HepG2 (cell line): ENCODE results near the gene FN1. TPM values are rescaled to one million over a fixed set of nuclear protein-coding genes. Genes with fewer than 3 reads are reported as not detected.

Experiments used
- ATAD3A ChIP-seq: sonication (generic); formaldehyde crosslinking; IDR thresholded peaks from 2 replicates; pipeline ENCODE4 v1.4.0; 2020; ENCODE audit warnings: missing genetic modification reagents
- EP300 ChIP-seq, 3 experiments: sonication (generic) in 1 of 3; formaldehyde crosslinking in 1 of 3; IDR thresholded peaks; 2 replicates each; pipeline versions ENCODE4 v1.5.1 to v1.6.1; 2011 to 2020; ENCODE audit warnings: low read depth in 2 of 3, low read length in 2 of 3, borderline replicate concordance in 1 of 3, improper control_type of control experiment in 1 of 3, mild to moderate bottlenecking in 1 of 3, missing genetic modification reagents in 1 of 3, moderate library complexity in 1 of 3
- HES4 ChIP-seq: sonication (generic); formaldehyde crosslinking; IDR thresholded peaks from 2 replicates; pipeline ENCODE4 v1.9.0; 2021; ENCODE audit warnings: mild to moderate bottlenecking, missing genetic modification reagents, borderline replicate concordance
- MTF1 ChIP-seq: sonication (generic); formaldehyde crosslinking; IDR thresholded peaks from 2 replicates; pipeline ENCODE4 v1.5.0; 2020; ENCODE audit warnings: missing genetic modification reagents
- ZFP62 ChIP-seq: sonication (generic); formaldehyde crosslinking; IDR thresholded peaks from 2 replicates; pipeline ENCODE4 v1.4.0; 2020; ENCODE audit warnings: missing genetic modification reagents
- ZFX ChIP-seq: sonication (generic); formaldehyde crosslinking; IDR thresholded peaks from 2 replicates; pipeline ENCODE4 v1.4.0; 2020; ENCODE audit warnings: mild to moderate bottlenecking, low read depth, missing genetic modification reagents, moderate library complexity
- ZNF441 ChIP-seq: sonication (generic); formaldehyde crosslinking; IDR thresholded peaks from 2 replicates; pipeline ENCODE4 v1.7.0; 2021; ENCODE audit warnings: missing genetic modification reagents, borderline replicate concordance
- ZNF572 ChIP-seq: sonication (generic); formaldehyde crosslinking; IDR thresholded peaks from 2 replicates; pipeline ENCODE4 v1.5.1; 2020; ENCODE audit warnings: mild to moderate bottlenecking, missing genetic modification reagents
- polyA plus RNA-seq, 8 experiments: library from polyadenylated mRNA; depleted of rRNA in 3 of 8; stranded (reverse) in 7 of 8; unstranded in 1 of 8; fragments of >200 nt; fragmentation: Illumina TruSeq in 4 of 8; extraction: Trizol in 4 of 8; gene quantifications; 2 replicates each; pipeline versions ENCODE4 v1.2.1 to v1.2.3, GENCODE V29; 2011 to 2016; ENCODE audit warnings: low read depth in 4 of 8, missing spikeins in 1 of 8, mixed read lengths in 1 of 8; ENCODE audit not compliant: insufficient read depth in 1 of 8
- total RNA-seq, 5 experiments: library from RNA; depleted of rRNA; stranded (reverse); fragments of >200 nt; fragmentation: Illumina TruSeq; extraction: Trizol; gene quantifications; 2 replicates each; pipeline ENCODE4 v1.2.3, GENCODE V29; 2016; ENCODE audit warnings: low read depth in 1 of 5
- TF ChIP-seq, protein P1 (sequence below): sonication (generic); formaldehyde crosslinking; IDR thresholded peaks from 2 replicates; pipeline ENCODE4 v1.5.1; 2020; ENCODE audit warnings: mild to moderate bottlenecking, missing genetic modification reagents, moderate library complexity
- TF ChIP-seq, protein P2 (sequence below), 2 experiments: fragments of 450-650 bp in 1 of 2; sonication (generic) in 1 of 2; formaldehyde crosslinking; IDR thresholded peaks; 2 replicates each; pipeline versions ENCODE4 v1.5.0 to v1.8.0; 2020 to 2022; ENCODE audit warnings: mild to moderate bottlenecking in 1 of 2, missing genetic modification reagents in 1 of 2
- TF ChIP-seq, protein P3 (sequence below): sonication (generic); formaldehyde crosslinking; IDR thresholded peaks from 2 replicates; pipeline ENCODE4 v1.4.0; 2020; ENCODE audit warnings: missing genetic modification reagents
- TF ChIP-seq, protein P4 (sequence below): sonication (generic); formaldehyde crosslinking; IDR thresholded peaks from 2 replicates; pipeline ENCODE4 v1.5.0; 2020; ENCODE audit warnings: missing genetic modification reagents
- TF ChIP-seq, protein P5 (sequence below), 2 experiments: sonication (generic) in 1 of 2; formaldehyde crosslinking in 1 of 2; IDR thresholded peaks; 2 replicates each; pipeline versions ENCODE4 v1.4.0 to v1.6.1; 2018 to 2020; ENCODE audit warnings: missing genetic modification reagents in 2 of 2, borderline replicate concordance in 1 of 2, low read depth in 1 of 2, mild to moderate bottlenecking in 1 of 2, missing biosample characterization in 1 of 2
- TF ChIP-seq, protein P6 (sequence below): sonication (generic); formaldehyde crosslinking; IDR thresholded peaks from 2 replicates; pipeline ENCODE4 v1.5.1; 2020; ENCODE audit warnings: mild to moderate bottlenecking, missing genetic modification reagents, moderate library complexity

FN1 gene
- total and polyA plus RNA-seq, 2 of the 13 experiments (the other 11 are each of a cell fraction or from before 2014, with no cell fraction given) = 1,847 to 6,471 TPM

DNA sequence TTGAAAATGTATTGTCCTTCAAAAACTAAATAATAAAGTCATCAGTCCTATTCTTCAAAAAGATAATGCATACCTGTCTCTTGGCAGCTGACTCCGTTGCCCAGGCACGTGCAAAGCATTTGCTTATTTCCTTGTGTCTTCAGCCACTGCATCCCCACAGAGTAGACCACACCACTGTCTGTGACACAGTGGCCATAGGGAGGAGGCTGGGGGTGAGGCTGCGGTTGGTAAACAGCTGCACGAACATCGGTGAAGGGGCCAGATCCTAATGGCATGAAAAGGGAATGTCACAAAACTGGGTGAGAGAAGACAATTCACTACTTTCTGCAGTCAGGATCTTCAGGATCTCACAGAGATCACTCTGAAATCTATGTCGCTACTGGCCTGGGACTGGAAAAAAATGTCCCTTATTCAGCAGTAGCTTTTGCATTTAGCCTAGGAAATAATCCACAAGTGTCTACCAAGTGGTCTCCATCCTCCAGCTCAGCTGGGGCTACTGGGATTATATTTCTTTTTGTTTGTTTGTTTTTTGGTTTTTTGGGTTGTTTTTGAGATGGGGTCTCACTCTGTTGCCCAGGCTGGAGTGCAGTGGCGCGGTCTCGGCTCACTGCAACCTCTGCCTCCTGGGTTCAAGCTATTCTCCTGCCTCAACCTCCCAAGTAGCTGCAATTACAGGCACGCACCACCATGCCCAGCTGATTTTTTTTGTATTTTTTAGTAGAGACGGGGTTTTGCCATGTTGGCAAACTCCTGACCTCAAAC is 10.7 kb downstream of the FN1 start (continued):
- no peak for TF ChIP-seq MTF1
- no peak for TF ChIP-seq ZFX (CRISPR knock-in tag)
- TF ChIP-seq, protein P1, sequence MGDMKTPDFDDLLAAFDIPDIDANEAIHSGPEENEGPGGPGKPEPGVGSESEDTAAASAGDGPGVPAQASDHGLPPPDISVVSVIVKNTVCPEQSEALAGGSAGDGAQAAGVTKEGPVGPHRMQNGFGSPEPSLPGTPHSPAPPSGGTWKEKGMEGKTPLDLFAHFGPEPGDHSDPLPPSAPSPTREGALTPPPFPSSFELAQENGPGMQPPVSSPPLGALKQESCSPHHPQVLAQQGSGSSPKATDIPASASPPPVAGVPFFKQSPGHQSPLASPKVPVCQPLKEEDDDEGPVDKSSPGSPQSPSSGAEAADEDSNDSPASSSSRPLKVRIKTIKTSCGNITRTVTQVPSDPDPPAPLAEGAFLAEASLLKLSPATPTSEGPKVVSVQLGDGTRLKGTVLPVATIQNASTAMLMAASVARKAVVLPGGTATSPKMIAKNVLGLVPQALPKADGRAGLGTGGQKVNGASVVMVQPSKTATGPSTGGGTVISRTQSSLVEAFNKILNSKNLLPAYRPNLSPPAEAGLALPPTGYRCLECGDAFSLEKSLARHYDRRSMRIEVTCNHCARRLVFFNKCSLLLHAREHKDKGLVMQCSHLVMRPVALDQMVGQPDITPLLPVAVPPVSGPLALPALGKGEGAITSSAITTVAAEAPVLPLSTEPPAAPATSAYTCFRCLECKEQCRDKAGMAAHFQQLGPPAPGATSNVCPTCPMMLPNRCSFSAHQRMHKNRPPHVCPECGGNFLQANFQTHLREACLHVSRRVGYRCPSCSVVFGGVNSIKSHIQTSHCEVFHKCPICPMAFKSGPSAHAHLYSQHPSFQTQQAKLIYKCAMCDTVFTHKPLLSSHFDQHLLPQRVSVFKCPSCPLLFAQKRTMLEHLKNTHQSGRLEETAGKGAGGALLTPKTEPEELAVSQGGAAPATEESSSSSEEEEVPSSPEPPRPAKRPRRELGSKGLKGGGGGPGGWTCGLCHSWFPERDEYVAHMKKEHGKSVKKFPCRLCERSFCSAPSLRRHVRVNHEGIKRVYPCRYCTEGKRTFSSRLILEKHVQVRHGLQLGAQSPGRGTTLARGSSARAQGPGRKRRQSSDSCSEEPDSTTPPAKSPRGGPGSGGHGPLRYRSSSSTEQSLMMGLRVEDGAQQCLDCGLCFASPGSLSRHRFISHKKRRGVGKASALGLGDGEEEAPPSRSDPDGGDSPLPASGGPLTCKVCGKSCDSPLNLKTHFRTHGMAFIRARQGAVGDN (CRISPR knock-in tag) = peak; percentile 49
- TF ChIP-seq, protein P2, sequence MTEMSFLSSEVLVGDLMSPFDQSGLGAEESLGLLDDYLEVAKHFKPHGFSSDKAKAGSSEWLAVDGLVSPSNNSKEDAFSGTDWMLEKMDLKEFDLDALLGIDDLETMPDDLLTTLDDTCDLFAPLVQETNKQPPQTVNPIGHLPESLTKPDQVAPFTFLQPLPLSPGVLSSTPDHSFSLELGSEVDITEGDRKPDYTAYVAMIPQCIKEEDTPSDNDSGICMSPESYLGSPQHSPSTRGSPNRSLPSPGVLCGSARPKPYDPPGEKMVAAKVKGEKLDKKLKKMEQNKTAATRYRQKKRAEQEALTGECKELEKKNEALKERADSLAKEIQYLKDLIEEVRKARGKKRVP (CRISPR knock-in tag; IDR thresholded peaks at IDR 0.05) = no peak
- TF ChIP-seq ZNF572 = no peak
- TF ChIP-seq HES4 (CRISPR knock-in tag) = no peak
- TF ChIP-seq ZFP62 (CRISPR knock-in tag) = no peak
- TF ChIP-seq, protein P3, sequence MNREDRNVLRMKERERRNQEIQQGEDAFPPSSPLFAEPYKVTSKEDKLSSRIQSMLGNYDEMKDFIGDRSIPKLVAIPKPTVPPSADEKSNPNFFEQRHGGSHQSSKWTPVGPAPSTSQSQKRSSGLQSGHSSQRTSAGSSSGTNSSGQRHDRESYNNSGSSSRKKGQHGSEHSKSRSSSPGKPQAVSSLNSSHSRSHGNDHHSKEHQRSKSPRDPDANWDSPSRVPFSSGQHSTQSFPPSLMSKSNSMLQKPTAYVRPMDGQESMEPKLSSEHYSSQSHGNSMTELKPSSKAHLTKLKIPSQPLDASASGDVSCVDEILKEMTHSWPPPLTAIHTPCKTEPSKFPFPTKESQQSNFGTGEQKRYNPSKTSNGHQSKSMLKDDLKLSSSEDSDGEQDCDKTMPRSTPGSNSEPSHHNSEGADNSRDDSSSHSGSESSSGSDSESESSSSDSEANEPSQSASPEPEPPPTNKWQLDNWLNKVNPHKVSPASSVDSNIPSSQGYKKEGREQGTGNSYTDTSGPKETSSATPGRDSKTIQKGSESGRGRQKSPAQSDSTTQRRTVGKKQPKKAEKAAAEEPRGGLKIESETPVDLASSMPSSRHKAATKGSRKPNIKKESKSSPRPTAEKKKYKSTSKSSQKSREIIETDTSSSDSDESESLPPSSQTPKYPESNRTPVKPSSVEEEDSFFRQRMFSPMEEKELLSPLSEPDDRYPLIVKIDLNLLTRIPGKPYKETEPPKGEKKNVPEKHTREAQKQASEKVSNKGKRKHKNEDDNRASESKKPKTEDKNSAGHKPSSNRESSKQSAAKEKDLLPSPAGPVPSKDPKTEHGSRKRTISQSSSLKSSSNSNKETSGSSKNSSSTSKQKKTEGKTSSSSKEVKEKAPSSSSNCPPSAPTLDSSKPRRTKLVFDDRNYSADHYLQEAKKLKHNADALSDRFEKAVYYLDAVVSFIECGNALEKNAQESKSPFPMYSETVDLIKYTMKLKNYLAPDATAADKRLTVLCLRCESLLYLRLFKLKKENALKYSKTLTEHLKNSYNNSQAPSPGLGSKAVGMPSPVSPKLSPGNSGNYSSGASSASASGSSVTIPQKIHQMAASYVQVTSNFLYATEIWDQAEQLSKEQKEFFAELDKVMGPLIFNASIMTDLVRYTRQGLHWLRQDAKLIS (CRISPR knock-in tag) = peak; percentile 98
- TF ChIP-seq, protein P4, sequence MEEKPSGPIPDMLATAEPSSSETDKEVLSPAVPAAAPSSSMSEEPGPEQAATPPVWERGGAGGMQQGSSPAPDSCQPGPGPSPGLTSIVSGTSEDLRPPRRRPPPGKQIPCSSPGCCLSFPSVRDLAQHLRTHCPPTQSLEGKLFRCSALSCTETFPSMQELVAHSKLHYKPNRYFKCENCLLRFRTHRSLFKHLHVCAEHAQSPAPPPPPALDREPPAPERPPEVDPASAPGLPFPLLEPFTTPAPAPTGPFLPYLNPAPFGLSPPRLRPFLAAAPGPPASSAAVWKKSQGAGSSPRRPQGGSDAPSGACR (CRISPR knock-in tag) = no peak
- TF ChIP-seq EP300 (IDR thresholded peaks at IDR 0.05; ENCODE audit: low read depth in 2 of 2, low read length in 2 of 2) = no peak
- no peak; the same call in 1 of the 2 replicates for TF ChIP-seq EP300 (CRISPR knock-in tag; IDR thresholded peaks at IDR 0.05; ENCODE audit: borderline replicate concordance)
- TF ChIP-seq, protein P5, sequence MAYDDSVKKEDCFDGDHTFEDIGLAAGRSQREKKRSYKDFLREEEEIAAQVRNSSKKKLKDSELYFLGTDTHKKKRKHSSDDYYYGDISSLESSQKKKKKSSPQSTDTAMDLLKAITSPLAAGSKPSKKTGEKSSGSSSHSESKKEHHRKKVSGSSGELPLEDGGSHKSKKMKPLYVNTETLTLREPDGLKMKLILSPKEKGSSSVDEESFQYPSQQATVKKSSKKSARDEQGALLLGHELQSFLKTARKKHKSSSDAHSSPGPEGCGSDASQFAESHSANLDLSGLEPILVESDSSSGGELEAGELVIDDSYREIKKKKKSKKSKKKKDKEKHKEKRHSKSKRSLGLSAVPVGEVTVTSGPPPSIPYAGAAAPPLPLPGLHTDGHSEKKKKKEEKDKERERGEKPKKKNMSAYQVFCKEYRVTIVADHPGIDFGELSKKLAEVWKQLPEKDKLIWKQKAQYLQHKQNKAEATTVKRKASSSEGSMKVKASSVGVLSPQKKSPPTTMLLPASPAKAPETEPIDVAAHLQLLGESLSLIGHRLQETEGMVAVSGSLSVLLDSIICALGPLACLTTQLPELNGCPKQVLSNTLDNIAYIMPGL (CRISPR knock-in tag; IDR thresholded peaks at IDR 0.05; ENCODE audit: borderline replicate concordance in 1 of 2, low read depth in 1 of 2) = no peak
- no peak for TF ChIP-seq ATAD3A (CRISPR knock-in tag)
- TF ChIP-seq, protein P6, sequence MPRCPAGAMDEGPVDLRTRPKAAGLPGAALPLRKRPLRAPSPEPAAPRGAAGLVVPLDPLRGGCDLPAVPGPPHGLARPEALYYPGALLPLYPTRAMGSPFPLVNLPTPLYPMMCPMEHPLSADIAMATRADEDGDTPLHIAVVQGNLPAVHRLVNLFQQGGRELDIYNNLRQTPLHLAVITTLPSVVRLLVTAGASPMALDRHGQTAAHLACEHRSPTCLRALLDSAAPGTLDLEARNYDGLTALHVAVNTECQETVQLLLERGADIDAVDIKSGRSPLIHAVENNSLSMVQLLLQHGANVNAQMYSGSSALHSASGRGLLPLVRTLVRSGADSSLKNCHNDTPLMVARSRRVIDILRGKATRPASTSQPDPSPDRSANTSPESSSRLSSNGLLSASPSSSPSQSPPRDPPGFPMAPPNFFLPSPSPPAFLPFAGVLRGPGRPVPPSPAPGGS (CRISPR knock-in tag) = no peak
- TF ChIP-seq ZNF441 = no peak
